Activated CD8-positive, alpha-beta memory T cell treated with anti-CD3 and anti-CD28 coated beads, Interleukin-2, amount 10 ng/mL, durations not matched to agents 7 days and 5 days (primary cell): Measurements from ENCODE around the gene PLA2G4E. TPM values are rescaled to one million over a fixed set of nuclear protein-coding genes. Genes with fewer than 3 reads are reported as not detected.

Experiments used
- ATAC-seq: fragments of 150-1000 bp; cut with Tn5 transposase; one replicate; pipeline ENCODE4 v1.10.0; 2021; ENCODE audit warnings: moderate library complexity
- CTCF ChIA-PET: fragments of 350-600 bp; sonication (Branson Sonifier 250); formaldehyde crosslinking; loops from one replicate; lab custom pipeline; 2021; ENCODE audit warnings: antibody characterized with exemption; lab: Charles Lee
- DNase-seq: peaks from one replicate; pipeline ENCODE4 v3.0.0-alpha.2; 2020
- H3K27ac Mint-ChIP-seq: one replicate; pipeline ENCODE4 v1.8.0; 2021; ENCODE audit warnings: mild to moderate bottlenecking, mixed read lengths
- H3K27me3 Mint-ChIP-seq: one replicate; pipeline ENCODE4 v1.8.0; 2021; ENCODE audit warnings: mixed read lengths
- H3K36me3 Mint-ChIP-seq: one replicate; pipeline ENCODE4 v1.8.0; 2021; ENCODE audit warnings: mild to moderate bottlenecking, mixed read lengths
- H3K4me1 Mint-ChIP-seq: one replicate; pipeline ENCODE4 v1.8.0; 2021; ENCODE audit warnings: mixed read lengths
- H3K4me3 Mint-ChIP-seq: one replicate; pipeline ENCODE4 v1.8.0; 2021; ENCODE audit warnings: mild to moderate bottlenecking, moderate library complexity, mixed read lengths
- H3K9me3 Mint-ChIP-seq: one replicate; pipeline ENCODE4 v1.8.0; 2022; ENCODE audit warnings: low read depth, mixed read lengths
- total RNA-seq, 2 experiments: library from RNA; stranded (reverse); gene quantifications; one replicate each; pipeline ENCODE4 v1.2.3, GENCODE V29; 2021

Gene PLA2G4E
- total RNA-seq, 2 experiments from 2014 or later, result 0.05 TPM; not detected in 1

- CTCF ChIA-PET, result interaction anchor here (1.1 to 5.2 kb wide), 7 partner anchors 11 to 198 kb away, joined by 3 to 47 read pairs (median 8); partner anchors contain the start of gene MAPKBP1
- H3K9me3 Mint-ChIP-seq, result no peaks in the 10 kb centered on the region
- peaks cover 59% of the 10 kb centered on the region for H3K4me1 Mint-ChIP-seq
- peak overlapping the region; percentile 86 for H3K4me3 Mint-ChIP-seq
- ATAC-seq (peak; percentile 54), DNase-seq (peak; percentile 87)
- peaks cover 11% of the 10 kb centered on the region for H3K36me3 Mint-ChIP-seq
- H3K27me3 Mint-ChIP-seq, result peaks cover 16% of the 10 kb centered on the region
- H3K27ac Mint-ChIP-seq, result peak overlapping the region; percentile 89
Measured at GRCh38 chr15:41971089-41971894, 49.5 kb downstream of the PLA2G4E start.

GRCh38 chr15:41970456-41970855 lies 50.4 kb downstream of the PLA2G4E start:
- ATAC-seq, result no peak
- no peak for DNase-seq
- Mint-ChIP-seq H3K36me3 (peaks cover 11% of the 10 kb centered on the region), H3K27ac (peak overlapping the region; percentile 89), H3K9me3 (no peaks in the 10 kb centered on the region), H3K4me3 (peak overlapping the region; percentile 86), H3K27me3 (peaks cover 11% of the 10 kb centered on the region), H3K4me1 (peaks cover 67% of the 10 kb centered on the region)
- CTCF ChIA-PET, result interaction anchor here (0.6 to 5.2 kb wide), 9 partner anchors 12 to 197 kb away, joined by 3 to 47 read pairs (median 4); partner anchors contain the start of gene MAPKBP1

GRCh38 chr15:41969851-41970431 lies 50.9 kb downstream of the PLA2G4E start:
- H3K9me3 Mint-ChIP-seq, result no peaks in the 10 kb centered on the region
- peaks cover 10% of the 10 kb centered on the region for H3K27me3 Mint-ChIP-seq
- peaks cover 69% of the 10 kb centered on the region for H3K4me1 Mint-ChIP-seq
- H3K4me3 Mint-ChIP-seq, result peak overlapping the region; percentile 86
- DNase-seq (peak; percentile 84), ATAC-seq (no peak)
- peak overlapping the region; percentile 89 for H3K27ac Mint-ChIP-seq
- H3K36me3 Mint-ChIP-seq, result peaks cover 11% of the 10 kb centered on the region
- CTCF ChIA-PET, result interaction anchor here (0.6 to 5.2 kb wide), 9 partner anchors 12 to 197 kb away, joined by 3 to 47 read pairs (median 4); partner anchors contain the start of gene MAPKBP1

DNA sequence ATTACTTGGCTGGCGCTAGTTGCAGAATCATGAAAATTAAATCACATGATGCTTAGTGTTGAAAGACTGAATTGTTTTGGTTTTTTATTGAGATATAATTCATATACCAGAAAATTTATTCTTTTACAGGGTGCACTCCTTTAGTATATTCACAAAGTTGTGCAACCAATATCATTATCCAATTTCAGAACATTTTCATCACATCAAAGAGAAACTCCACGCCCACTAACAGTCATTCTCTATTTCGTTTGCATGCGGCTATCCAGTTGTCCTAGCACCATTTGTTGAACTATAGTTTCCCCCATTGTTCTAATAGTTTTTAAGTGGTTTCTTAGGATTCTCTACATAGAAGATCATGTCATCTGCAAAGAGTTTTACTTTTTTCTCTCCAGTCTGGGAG lies 52.1 kb downstream of the PLA2G4E start:
- DNase-seq (no peak), ATAC-seq (no peak)
- Mint-ChIP-seq H3K27me3 (no peaks in the 10 kb centered on the region), H3K9me3 (no peaks in the 10 kb centered on the region), H3K4me1 (peaks cover 60% of the 10 kb centered on the region), H3K36me3 (peaks cover 8% of the 10 kb centered on the region), H3K27ac (no peak overlapping the region), H3K4me3 (no peak overlapping the region)
- CTCF ChIA-PET, result interaction anchor here (0.7 to 5.2 kb wide), 3 partner anchors 33 to 1111 kb away, joined by 4 to 47 read pairs (median 17); partner anchors contain the start of gene MAPKBP1

DNA sequence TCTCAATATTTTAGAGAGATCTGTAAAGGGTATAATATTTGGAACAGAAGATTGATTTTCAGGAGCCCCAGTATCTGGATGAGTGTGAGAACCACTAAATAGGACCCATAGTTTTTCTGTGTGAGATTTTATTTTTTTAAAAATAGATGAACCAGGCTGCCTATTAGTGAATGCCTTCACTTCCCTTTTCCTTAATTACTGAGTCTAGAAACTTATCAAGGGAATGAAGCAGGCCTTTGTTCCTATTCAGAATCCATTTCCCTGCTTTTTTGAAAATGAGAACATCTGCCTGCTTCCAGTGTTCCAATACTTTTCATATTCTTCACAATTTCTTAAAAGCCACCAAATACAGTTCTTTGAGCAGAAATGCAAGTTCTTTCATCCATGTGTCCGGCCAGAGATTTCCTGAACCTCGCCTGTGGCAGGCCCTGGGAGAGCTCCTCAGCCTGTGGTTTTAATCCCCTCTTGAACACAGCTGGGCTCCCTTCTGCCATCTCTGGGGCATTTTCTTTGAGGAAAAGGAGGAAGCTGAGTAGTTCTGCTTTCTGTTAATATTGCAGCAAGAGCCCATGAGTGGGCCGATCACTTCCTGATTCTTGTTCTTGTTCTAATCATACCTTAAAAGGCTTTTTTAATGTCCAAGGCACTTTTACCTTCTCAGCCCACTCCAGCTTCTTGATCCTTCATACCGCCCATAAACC lies 53.2 kb downstream of the PLA2G4E start:
- Mint-ChIP-seq H3K9me3 (no peaks in the 10 kb centered on the region), H3K27ac (no peak overlapping the region), H3K27me3 (no peaks in the 10 kb centered on the region), H3K36me3 (peaks cover 8% of the 10 kb centered on the region), H3K4me3 (no peak overlapping the region), H3K4me1 (peaks cover 51% of the 10 kb centered on the region)
- DNase-seq (no peak), ATAC-seq (no peak)
- CTCF ChIA-PET, result no interaction called here

DNA sequence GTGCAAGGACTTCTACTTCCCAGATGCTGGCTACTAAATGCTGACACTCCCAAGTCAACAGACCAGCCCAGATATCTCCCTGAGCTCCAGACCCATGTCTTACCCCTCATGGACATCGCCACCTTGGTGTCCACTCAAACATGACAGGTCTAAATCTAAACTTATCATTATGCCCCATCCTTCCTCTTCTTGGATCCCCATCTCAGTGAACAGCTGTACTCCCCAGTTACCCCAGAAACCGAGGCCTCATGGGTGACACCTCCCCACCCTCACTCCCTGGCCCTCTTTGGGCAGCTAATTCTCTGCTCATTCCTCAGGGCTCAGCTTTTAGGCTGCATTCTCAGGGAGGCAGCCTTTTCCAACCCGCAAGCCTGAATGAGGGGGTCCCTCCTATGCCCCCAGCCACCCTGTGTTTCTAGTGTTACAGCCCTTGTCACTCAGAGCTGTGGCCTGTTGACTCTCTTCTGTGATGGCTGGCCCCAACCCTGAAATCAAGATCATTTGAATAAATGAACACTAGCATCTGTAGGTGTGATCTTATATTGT lies 53.8 kb downstream of the PLA2G4E start:
- peaks cover 12% of the 10 kb centered on the region for H3K36me3 Mint-ChIP-seq
- DNase-seq, result no peak
- no peak for ATAC-seq
- H3K4me1 Mint-ChIP-seq, result peaks cover 51% of the 10 kb centered on the region
- no peaks in the 10 kb centered on the region for H3K27me3 Mint-ChIP-seq
- peaks cover 4% of the 10 kb centered on the region for H3K9me3 Mint-ChIP-seq
- CTCF ChIA-PET, result interaction anchor here (0.7 to 1.2 kb wide), 3 partner anchors 28 to 62 kb away, joined by 3 read pairs; no protein-coding TSS in a partner anchor
- no peak overlapping the region for H3K27ac Mint-ChIP-seq
- no peak overlapping the region for H3K4me3 Mint-ChIP-seq

DNA sequence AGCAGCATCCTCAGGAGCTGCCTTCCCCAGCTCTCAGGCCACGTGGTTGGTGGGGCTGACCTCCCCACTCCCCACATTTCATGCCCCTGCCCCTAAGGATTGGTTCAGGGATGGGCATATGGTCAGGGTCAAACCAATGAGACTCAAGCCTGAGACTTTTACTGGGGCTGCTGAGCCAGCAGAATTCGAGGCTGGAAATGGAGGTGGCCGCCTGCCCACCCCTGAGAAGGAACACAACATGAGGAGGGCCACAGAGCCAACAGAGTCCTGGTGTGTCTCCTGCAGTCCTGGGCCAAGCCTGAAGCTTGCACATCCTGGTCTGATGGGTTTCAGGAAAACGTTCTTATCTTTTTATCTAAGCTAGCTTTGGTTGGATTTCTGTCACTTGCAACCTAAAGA lies 54.4 kb downstream of the PLA2G4E start:
- Mint-ChIP-seq H3K4me3 (no peak overlapping the region), H3K27ac (no peak overlapping the region), H3K27me3 (no peaks in the 10 kb centered on the region), H3K9me3 (peaks cover 4% of the 10 kb centered on the region), H3K36me3 (peaks cover 16% of the 10 kb centered on the region), H3K4me1 (peaks cover 55% of the 10 kb centered on the region)
- DNase-seq (no peak), ATAC-seq (no peak)
- CTCF ChIA-PET, result interaction anchor here (0.7 to 1.2 kb wide), 3 partner anchors 28 to 62 kb away, joined by 3 read pairs; no protein-coding TSS in a partner anchor

GRCh38 chr15:41965441-41966413 lies 55.1 kb downstream of the PLA2G4E start:
- no peak overlapping the region for H3K4me3 Mint-ChIP-seq
- CTCF ChIA-PET, result interaction anchor here (1.0 to 1.2 kb wide), 2 partner anchors 27 to 29 kb away, joined by 3 read pairs; no protein-coding TSS in a partner anchor
- H3K36me3 Mint-ChIP-seq, result peaks cover 20% of the 10 kb centered on the region
- H3K4me1 Mint-ChIP-seq, result peaks cover 49% of the 10 kb centered on the region
- H3K27me3 Mint-ChIP-seq, result no peaks in the 10 kb centered on the region
- H3K27ac Mint-ChIP-seq, result no peak overlapping the region
- DNase-seq, result no peak
- peaks cover 4% of the 10 kb centered on the region for H3K9me3 Mint-ChIP-seq
- ATAC-seq, result no peak

GRCh38 chr15:41961595-41962202 lies 59.1 kb downstream of the PLA2G4E start:
- CTCF ChIA-PET, result interaction anchor here (0.7 kb wide), 1 partner anchor 937 kb away, joined by 3 read pairs; no protein-coding TSS in a partner anchor
- no peaks in the 10 kb centered on the region for H3K27me3 Mint-ChIP-seq

GRCh38 chr15:41961001-41961518 lies 59.8 kb downstream of the PLA2G4E start:
- Mint-ChIP-seq H3K4me1 (peaks cover 35% of the 10 kb centered on the region), H3K27me3 (no peaks in the 10 kb centered on the region), H3K9me3 (peaks cover 4% of the 10 kb centered on the region), H3K36me3 (peaks cover 23% of the 10 kb centered on the region), H3K4me3 (no peak overlapping the region), H3K27ac (no peak overlapping the region)
- CTCF ChIA-PET, result no interaction called here
- DNase-seq (no peak), ATAC-seq (no peak)

More at GRCh38 chr15:41961595-41962202, 59.1 kb downstream of the PLA2G4E start:
- no peak for DNase-seq
- H3K27ac Mint-ChIP-seq, result no peak overlapping the region
- H3K36me3 Mint-ChIP-seq, result peaks cover 24% of the 10 kb centered on the region
- H3K4me1 Mint-ChIP-seq, result peaks cover 39% of the 10 kb centered on the region
- no peak overlapping the region for H3K4me3 Mint-ChIP-seq
- peaks cover 4% of the 10 kb centered on the region for H3K9me3 Mint-ChIP-seq
- no peak for ATAC-seq

DNA sequence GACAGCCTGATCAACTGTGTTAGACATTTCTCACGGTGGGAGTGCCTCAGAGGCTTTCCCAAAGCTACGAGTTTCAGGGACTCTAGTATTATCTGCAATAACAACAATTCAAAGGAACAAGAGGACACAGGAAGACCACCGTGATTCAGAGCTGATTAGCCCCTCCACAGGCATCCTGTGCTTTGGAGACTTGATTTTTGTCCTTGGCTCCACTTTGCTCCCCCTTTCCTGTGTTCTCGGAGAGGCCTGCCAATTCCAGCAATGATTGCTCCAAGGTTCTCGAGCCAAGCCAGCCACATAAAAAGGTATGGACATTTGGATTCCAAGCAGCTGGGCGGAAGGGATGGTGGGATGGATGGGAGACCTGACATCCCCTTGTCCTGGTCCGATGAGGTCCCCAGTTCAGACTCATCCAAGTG lies 62.8 kb downstream of the PLA2G4E start:
- CTCF ChIA-PET, result interaction anchor here (0.7 to 2.0 kb wide), 5 partner anchors 12 to 184 kb away, joined by 3 to 12 read pairs (median 3); partner anchors contain the start of gene MAPKBP1
- peaks cover 4% of the 10 kb centered on the region for H3K9me3 Mint-ChIP-seq
- H3K27ac Mint-ChIP-seq, result peak overlapping the region; percentile 73
- H3K36me3 Mint-ChIP-seq, result peaks cover 24% of the 10 kb centered on the region
- DNase-seq (no peak), ATAC-seq (no peak)
- no peak overlapping the region for H3K4me3 Mint-ChIP-seq
- H3K4me1 Mint-ChIP-seq, result peaks cover 28% of the 10 kb centered on the region
- no peaks in the 10 kb centered on the region for H3K27me3 Mint-ChIP-seq
